Ectodermal cell (in vitro differentiated cells): Measurements from ENCODE around the gene LIPM. TPM values are rescaled to one million over a fixed set of nuclear protein-coding genes. Genes with fewer than 3 reads are reported as not detected.

Experiments
- H3K27ac ChIP-seq: 2 replicates; pipeline ENCODE4 v1.7.0; 2013; ENCODE audit warnings: mild to moderate bottlenecking, low read depth, low read length; ENCODE audit not compliant: insufficient read depth, poor library complexity, severe bottlenecking
- H3K27me3 ChIP-seq: 2 replicates; pipeline ENCODE4 v1.7.0; 2013; ENCODE audit warnings: mild to moderate bottlenecking, low read length; ENCODE audit not compliant: insufficient read depth, control insufficient read depth, poor library complexity, severe bottlenecking
- H3K36me3 ChIP-seq: one replicate; pipeline ENCODE4 v1.7.0; 2013; ENCODE audit warnings: low read length; ENCODE audit not compliant: control insufficient read depth, insufficient read depth
- H3K4me1 ChIP-seq: one replicate; pipeline ENCODE4 v1.7.0; 2013; ENCODE audit warnings: low read length; ENCODE audit not compliant: control insufficient read depth, insufficient read depth
- H3K4me3 ChIP-seq: 2 replicates; pipeline ENCODE4 v1.7.0; 2013; ENCODE audit warnings: low read depth, low read length, control low read depth; ENCODE audit not compliant: insufficient read depth
- H3K9me3 ChIP-seq: 2 replicates; pipeline ENCODE4 v1.7.0; 2013; ENCODE audit warnings: mild to moderate bottlenecking, low read length, moderate library complexity; ENCODE audit not compliant: control insufficient read depth
- WGBS, 2 experiments: methylation state at CpG; one replicate each; pipeline ENCODE4 v1.1.7; 2013; ENCODE audit warnings: missing lambda C conversion rate in 2 of 2; 5-methylcytosine and 5-hydroxymethylcytosine counted together
- polyA plus RNA-seq, 4 experiments: library from polyadenylated mRNA; stranded (reverse); fragments of 50-300 nt; gene quantifications; one replicate each; pipeline ENCODE4 v1.2.3, GENCODE V29; 2013

Gene LIPM
- not detected for polyA plus RNA-seq (2013, experiment 1 of 4)
- not detected for polyA plus RNA-seq (2013, experiment 2 of 4)
- not detected for polyA plus RNA-seq (2013, experiment 3 of 4)
- not detected for polyA plus RNA-seq (2013, experiment 4 of 4)

GRCh38 chr10:88802523-88803285 is at the start of gene LIPM:
TSS of gene LIPM (plus strand) at chr10:88802730. CDS start at chr10:88802897, 167 bp downstream.
- Histone ChIP-seq H3K4me3 (no peak within 1 kb of the TSS), H3K27me3 (no peaks in the 10 kb centered on the region), H3K36me3 (no peaks in the 10 kb centered on the region), H3K9me3 (no peaks in the 10 kb centered on the region), H3K4me1 (peaks cover 4% of the 10 kb centered on the region), H3K27ac (no peak within 1 kb of the TSS)
- 90 to 95% methylated on average over 1 of the region's 2 CpGs for WGBS, 2 experiments

- Histone ChIP-seq H3K36me3 (no peaks in the 10 kb centered on the region), H3K9me3 (no peaks in the 10 kb centered on the region), H3K4me3 (no peak overlapping the region), H3K27me3 (no peaks in the 10 kb centered on the region), H3K4me1 (no peaks in the 10 kb centered on the region), H3K27ac (no peak overlapping the region)
Observed at GRCh38 chr10:88754287-88754686, 48.2 kb upstream of the LIPM start.

GRCh38 chr10:88755753-88756152 is 46.8 kb upstream of the LIPM start:
- no peaks in the 10 kb centered on the region for H3K36me3 ChIP-seq
- H3K27ac ChIP-seq: no peak overlapping the region
- no peak overlapping the region for H3K4me3 ChIP-seq
- no peaks in the 10 kb centered on the region for H3K4me1 ChIP-seq
- H3K9me3 ChIP-seq: no peaks in the 10 kb centered on the region
- no peaks in the 10 kb centered on the region for H3K27me3 ChIP-seq
- WGBS, 2 experiments: 88 to 92% methylated on average over 3 of the region's 3 CpGs

- no peaks in the 10 kb centered on the region for H3K4me1 ChIP-seq
- no peak overlapping the region for H3K4me3 ChIP-seq
- no CpG with 5 or more reads among the region's 1 CpG for WGBS, 2 experiments
Observed at GRCh38 chr10:88756660-88757059, 45.9 kb upstream of the LIPM start.

GRCh38 chr10:88759366-88760101 is 43.0 kb upstream of the LIPM start, which contains the start of gene LIPN:
TSS of gene LIPN (plus strand) at chr10:88760020. CDS start at chr10:88761406, 1,386 bp downstream.
- WGBS, 2 experiments: 88 to 89% methylated on average over 7 of the region's 7 CpGs
- Histone ChIP-seq H3K27me3 (no peaks in the 10 kb centered on the region), H3K27ac (no peak within 1 kb of the TSS)

More at GRCh38 chr10:88756660-88757059, 45.9 kb upstream of the LIPM start:
- Histone ChIP-seq H3K9me3 (no peaks in the 10 kb centered on the region), H3K27me3 (no peaks in the 10 kb centered on the region), H3K27ac (no peak overlapping the region), H3K36me3 (no peaks in the 10 kb centered on the region)

GRCh38 chr10:88762906-88763305 is 39.6 kb upstream of the LIPM start:
- 100% methylated on average over 1 of the region's 1 CpG for WGBS, 2 experiments
- H3K4me3 ChIP-seq: no peak overlapping the region
- no peaks in the 10 kb centered on the region for H3K36me3 ChIP-seq
- H3K27ac ChIP-seq: no peak overlapping the region
- no peaks in the 10 kb centered on the region for H3K27me3 ChIP-seq
- no peaks in the 10 kb centered on the region for H3K9me3 ChIP-seq
- no peaks in the 10 kb centered on the region for H3K4me1 ChIP-seq

More at GRCh38 chr10:88759366-88760101, 43.0 kb upstream of the LIPM start, which contains the start of gene LIPN:
- Histone ChIP-seq H3K9me3 (no peaks in the 10 kb centered on the region), H3K4me1 (no peaks in the 10 kb centered on the region), H3K36me3 (no peaks in the 10 kb centered on the region), H3K4me3 (no peak within 1 kb of the TSS)

GRCh38 chr10:88763441-88763840 is 39.1 kb upstream of the LIPM start:
- H3K27ac ChIP-seq: no peak overlapping the region
- no peaks in the 10 kb centered on the region for H3K27me3 ChIP-seq
- 84 to 87% methylated on average over 1 of the region's 1 CpG for WGBS, 2 experiments
- no peak overlapping the region for H3K4me3 ChIP-seq
- no peaks in the 10 kb centered on the region for H3K36me3 ChIP-seq
- H3K9me3 ChIP-seq: no peaks in the 10 kb centered on the region
- no peaks in the 10 kb centered on the region for H3K4me1 ChIP-seq

GRCh38 chr10:88764110-88764509 is 38.4 kb upstream of the LIPM start:
- no peaks in the 10 kb centered on the region for H3K4me1 ChIP-seq
- WGBS, 2 experiments: 88 to 91% methylated on average over 1 to 2 of the region's 3 CpGs
- no peak overlapping the region for H3K4me3 ChIP-seq
- no peak overlapping the region for H3K27ac ChIP-seq
- H3K9me3 ChIP-seq: no peaks in the 10 kb centered on the region
- no peaks in the 10 kb centered on the region for H3K36me3 ChIP-seq
- H3K27me3 ChIP-seq: no peaks in the 10 kb centered on the region

GRCh38 chr10:88765816-88766215 is 36.7 kb upstream of the LIPM start:
- Histone ChIP-seq H3K27me3 (no peaks in the 10 kb centered on the region), H3K27ac (no peak overlapping the region), H3K4me1 (no peaks in the 10 kb centered on the region), H3K4me3 (no peak overlapping the region), H3K36me3 (no peaks in the 10 kb centered on the region), H3K9me3 (no peaks in the 10 kb centered on the region)
- no CpG with 5 or more reads among the region's 1 CpG for WGBS, 2 experiments

GRCh38 chr10:88769384-88769783 is 33.1 kb upstream of the LIPM start:
- no peak overlapping the region for H3K27ac ChIP-seq
- H3K4me3 ChIP-seq: no peak overlapping the region
- H3K4me1 ChIP-seq: no peaks in the 10 kb centered on the region
- no peaks in the 10 kb centered on the region for H3K9me3 ChIP-seq
- no peaks in the 10 kb centered on the region for H3K27me3 ChIP-seq
- WGBS, 2 experiments: 94% methylated on average over 1 of the region's 1 CpG; no CpG with 5 or more reads in 1 of the 2 experiments
- no peaks in the 10 kb centered on the region for H3K36me3 ChIP-seq
